CMK (cell line): Measurements from ENCODE around the gene NRIP1.

Experiments used
- DNase-seq: peaks from one replicate; pipeline ENCODE4 v3.0.0-alpha.2; 2010; ENCODE audit warnings: low read depth

Gene NRIP1

GRCh38 chr21:15063814-15064575, 805 bp downstream of the NRIP1 start:
- DNase-seq = no peak

GRCh38 chr21:15063081-15063813, 1.6 kb downstream of the NRIP1 start:
- DNase-seq = no peak

- no peak for DNase-seq
These were observed 2.2 kb downstream of the NRIP1 start for GRCh38 chr21:15062606-15062965.

GRCh38 chr21:15061747-15062605, 2.8 kb downstream of the NRIP1 start:
- no peak for DNase-seq

DNA sequence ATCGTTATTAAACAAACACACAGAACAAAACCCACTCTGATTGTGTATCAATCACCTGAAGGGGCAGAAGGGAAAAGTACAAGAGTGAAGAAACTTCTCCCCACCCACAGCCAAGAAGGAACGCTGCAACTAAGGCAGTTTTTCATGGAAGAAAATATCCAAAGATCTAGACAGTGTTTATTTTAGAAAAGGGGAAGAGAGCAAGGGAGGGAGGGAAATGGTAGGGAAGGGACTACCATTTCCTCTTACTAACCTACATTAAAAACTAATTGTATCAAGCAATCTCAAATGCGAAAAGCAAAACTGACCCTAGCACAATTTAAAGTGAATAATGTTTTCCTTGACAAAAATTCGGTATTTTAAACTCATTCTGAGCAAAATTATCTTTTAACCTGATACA, 3.5 kb downstream of the NRIP1 start:
- no peak for DNase-seq

DNA sequence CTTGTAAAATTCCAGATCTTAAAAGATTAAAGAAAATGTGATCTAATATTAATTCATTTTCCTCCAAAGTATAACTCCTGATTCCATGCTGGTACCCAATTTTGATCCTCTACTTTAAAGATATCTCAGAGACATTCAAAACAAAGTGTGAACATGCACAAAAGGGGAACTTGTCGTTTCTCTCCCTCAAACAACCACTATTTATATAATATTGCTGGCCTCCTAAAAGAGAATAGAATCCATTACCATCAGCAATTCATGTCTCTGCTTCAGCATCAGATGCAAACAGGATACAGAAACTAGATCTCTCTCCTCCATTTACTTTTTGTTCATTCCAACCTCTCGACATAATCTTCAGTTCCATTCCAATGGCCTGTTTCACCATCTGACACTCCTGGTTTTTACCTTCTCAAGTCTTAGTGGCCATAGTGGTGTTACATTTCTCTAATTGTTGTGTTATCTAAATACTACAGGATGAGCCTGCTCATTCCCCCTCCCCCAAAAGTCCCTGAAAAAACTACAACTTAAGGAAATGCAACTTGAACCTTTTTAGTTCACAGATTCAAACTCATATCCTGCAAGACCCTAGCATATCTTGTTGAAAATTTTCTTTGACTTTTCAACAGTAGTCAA, 4.1 kb downstream of the NRIP1 start:
- no peak for DNase-seq

DNA sequence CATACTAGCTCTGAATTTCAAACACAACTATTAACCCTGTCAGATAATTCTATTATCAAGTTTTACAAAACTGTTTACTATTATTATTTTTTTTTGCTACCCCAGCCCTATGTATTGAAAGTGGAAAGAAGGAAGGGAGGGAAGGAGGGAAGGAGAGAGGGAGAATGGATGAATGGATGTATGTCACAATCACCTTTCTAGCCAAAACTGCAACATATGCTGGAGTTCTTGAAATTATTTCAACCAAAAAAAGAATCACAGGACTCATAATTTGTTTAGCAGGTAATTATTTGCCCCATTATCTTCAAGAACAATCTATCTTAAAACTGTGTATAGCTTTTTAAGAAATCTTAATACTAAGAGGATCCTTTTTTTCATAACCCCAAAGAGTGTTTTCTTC, 5.4 kb downstream of the NRIP1 start:
- no peak for DNase-seq

- no peak for DNase-seq
These were observed 5.9 kb downstream of the NRIP1 start for GRCh38 chr21:15058854-15059263.

- DNase-seq = no peak
These were observed 7.5 kb downstream of the NRIP1 start for GRCh38 chr21:15057285-15057684.

GRCh38 chr21:15054606-15055239, 10.1 kb downstream of the NRIP1 start:
- no peak for DNase-seq

- no peak for DNase-seq
These were observed 10.7 kb downstream of the NRIP1 start for GRCh38 chr21:15054089-15054488.

DNA sequence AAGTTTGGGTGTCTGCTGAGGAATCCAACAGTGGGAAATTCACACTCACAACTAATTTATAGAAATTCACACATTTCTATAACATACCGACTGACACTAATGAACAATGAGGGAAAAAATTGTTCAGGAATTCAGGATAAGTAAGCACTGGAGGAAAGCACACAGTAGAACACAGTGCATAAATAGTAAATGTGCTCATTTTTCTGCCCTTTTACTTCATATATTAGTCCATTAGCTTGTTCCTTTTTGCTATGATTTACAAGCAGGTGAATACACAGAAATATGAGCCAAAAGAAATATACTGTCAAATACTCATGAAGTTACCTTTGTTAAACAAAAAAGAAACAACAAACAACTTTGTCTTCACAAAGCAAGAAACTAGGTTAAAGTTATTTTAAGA, 11.3 kb downstream of the NRIP1 start:
- no peak for DNase-seq

DNA sequence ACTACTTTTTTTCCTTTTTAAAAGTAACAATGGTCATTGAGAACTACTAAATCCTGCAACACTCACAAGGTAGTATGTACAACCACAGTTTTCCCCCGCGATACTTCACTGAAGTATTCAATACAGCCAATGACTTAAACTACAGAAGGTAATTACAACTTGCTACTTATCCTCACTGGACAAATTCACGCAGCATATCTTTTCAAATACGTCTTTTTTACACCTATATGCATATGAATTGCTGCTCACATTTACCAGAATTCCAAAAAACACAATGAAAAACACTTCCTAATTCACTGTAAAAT, 12.4 kb downstream of the NRIP1 start:
- DNase-seq = no peak

GRCh38 chr21:15051644-15052458, 12.9 kb downstream of the NRIP1 start:
- no peak for DNase-seq

DNA sequence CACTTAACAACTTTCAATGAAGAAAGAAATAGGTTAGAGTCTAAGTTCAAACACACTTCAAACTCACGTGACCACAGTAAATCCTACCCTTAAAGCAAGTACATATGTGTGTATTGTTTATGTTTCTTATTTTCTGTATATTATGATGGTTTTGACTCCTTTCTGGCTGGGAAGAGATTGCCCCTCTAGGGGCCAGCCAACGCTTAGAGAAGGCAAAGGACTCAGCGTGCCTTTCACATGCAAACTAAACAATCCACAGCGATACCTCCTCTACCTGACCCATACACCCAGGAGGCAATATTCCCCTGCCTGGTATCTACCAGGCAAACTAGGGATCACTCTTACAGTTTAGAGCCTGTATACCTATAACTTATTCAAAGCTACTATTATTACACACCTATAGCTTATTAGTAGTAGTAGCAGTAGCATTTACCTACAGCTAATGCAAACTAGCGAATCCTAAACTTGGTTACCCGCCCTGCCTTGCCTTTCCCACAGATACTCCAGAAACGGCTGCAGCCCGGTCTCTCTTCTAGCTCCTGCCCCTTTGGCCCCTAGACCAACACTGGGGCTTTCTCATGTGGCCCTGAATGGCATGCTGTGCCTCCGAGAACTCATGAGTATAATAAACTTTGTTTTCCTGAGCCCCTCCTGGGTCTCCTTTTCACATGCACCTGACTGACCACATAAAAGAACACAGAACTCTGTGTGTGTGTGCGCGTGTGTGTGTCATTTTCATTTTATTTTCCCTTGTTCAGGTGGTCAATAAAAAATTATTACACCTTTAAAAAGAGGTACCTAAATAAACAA, 14.0 kb downstream of the NRIP1 start:
- no peak for DNase-seq

GRCh38 chr21:15045017-15045416, 19.8 kb downstream of the NRIP1 start:
- DNase-seq = no peak

GRCh38 chr21:15042531-15042930, 22.3 kb downstream of the NRIP1 start:
- no peak for DNase-seq

DNA sequence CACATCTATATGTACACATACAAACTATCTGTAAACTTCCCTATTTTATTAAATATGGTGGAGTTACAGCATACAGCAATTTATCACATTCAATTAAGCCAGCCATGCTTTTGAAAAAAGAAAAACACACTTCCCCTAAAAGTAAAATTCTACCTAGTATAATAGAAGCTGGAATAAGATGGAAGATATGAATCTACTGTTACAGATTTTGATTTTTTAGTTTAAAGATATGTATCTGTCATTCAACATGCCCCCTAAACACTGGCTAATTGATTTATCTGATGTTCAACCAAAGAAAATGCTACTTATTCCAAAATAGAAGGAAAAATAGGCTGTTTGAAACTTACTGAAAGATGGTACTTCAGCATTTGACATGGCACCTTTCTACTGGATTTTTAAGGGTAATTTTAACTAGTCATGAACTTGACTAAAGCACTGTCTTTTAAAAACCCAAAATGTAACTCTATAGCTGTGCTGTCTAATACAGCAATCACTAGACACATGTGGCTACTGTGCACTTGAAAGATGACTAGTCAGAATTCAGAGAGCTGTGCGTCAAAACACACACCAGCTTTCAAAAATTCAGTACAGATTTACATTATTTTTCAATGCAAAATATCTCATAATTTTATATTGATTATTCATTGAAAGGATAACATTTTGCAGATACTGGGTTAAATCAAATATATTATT, 25.0 kb downstream of the NRIP1 start:
- no peak for DNase-seq

GRCh38 chr21:15037900-15038293, 26.9 kb downstream of the NRIP1 start:
- no peak for DNase-seq
